Activated naive CD4-positive, alpha-beta T cell treated with anti-CD3 and anti-CD28 coated beads, Interleukin-2, amount 50 U/mL, for 16 hours (primary cell): Measurements from ENCODE around the gene CRYBA2.

ENCODE experiments used
- DNase-seq: peaks from one replicate; pipeline ENCODE4 v3.0.0-alpha.2; 2020

Gene CRYBA2, protein sequence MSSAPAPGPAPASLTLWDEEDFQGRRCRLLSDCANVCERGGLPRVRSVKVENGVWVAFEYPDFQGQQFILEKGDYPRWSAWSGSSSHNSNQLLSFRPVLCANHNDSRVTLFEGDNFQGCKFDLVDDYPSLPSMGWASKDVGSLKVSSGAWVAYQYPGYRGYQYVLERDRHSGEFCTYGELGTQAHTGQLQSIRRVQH

DNA sequence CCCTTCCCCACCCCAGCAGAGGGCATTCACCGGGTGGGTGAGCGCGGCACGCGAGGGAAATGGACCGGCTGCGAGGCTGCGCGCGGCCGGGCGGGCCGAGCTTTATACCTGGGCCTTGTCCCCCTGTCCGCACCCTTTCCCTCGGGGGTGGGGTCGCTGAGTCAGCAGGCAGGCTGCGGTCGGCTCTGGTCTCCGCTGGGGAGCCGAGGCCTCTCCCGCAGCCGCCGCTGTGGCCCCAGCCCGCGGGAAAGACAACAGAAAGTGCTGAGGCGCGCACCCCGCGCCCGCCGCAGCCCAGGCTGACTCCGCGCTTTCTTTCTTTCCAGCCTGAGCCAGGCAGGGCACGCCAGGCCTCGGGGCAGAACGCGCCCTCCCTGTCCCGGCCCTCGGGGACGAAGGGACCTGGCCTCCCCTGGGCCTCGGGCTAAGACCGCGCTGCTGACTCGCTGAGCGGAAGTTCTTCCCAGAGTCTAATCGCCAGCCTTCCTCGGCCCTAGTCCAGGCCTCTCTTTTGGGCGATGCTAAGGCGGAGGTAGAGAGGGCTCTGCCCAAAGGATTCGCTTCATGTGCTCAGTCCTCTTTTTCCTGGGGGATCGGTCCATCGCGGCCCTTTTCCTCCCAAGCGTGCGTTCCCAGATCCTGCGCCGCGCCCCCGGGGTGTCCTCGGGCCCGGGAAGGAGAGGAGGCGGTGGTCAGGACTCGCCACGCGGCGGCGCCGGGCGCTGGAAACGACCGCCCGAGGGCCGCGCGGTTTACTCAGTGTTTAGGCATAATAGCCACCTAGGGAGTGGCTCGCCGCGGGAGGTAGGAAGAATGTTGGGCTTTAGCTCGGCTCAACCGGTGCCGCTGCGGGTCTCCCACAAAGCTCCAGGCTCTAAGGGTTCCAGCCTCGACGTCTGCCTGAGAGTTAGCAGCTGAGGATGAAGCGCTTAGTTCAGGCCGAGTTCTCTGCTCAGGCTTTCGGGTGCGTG is at the start of gene CRYBA2:
Gene CRYBA2 (minus strand): TSS at position 78 of the 971 bp plus-strand sequence. CDS start 246 bp downstream, outside the sequence.
- no peak for DNase-seq

DNA sequence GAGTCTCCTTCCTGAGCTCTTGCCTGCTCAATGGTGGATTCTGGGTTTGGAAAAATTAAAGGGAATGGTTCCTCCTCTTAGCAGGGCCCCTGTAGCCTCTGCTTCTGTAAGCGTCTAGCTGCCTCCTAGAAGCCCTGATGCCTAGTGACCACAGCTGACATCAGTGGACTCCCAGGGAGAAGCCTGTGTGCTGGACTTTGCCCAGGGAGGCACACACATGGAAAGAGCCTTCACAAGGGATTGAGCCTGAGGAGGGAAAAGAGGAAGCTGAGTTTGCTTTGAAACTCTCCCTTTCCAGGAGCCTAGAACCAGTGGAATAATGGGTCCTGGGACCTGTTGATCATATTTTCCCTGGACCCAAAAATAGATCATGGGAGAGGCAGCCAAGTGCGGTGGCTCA is 49.5 kb upstream of the CRYBA2 start:
- DNase-seq, result no peak

DNA sequence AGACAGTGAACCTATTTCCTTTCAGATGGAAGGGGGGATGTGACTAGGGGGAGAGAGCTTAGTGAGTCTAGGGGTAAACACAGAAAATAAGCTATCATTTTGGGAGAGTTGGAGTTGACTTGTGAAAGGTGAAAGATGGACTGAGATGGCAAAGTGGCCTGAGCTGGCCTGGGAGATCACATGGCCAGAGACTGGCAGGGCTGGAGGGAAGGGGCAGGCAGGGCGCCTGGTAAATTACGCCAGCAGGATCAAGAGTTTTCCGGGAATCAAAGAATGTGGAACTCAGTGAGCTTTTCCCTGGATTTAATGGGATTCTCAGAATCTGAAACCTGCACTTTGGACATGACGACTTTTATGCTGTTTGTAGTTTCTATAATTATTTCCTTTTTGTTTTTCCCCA is 48.9 kb upstream of the CRYBA2 start:
- no peak for DNase-seq

DNA sequence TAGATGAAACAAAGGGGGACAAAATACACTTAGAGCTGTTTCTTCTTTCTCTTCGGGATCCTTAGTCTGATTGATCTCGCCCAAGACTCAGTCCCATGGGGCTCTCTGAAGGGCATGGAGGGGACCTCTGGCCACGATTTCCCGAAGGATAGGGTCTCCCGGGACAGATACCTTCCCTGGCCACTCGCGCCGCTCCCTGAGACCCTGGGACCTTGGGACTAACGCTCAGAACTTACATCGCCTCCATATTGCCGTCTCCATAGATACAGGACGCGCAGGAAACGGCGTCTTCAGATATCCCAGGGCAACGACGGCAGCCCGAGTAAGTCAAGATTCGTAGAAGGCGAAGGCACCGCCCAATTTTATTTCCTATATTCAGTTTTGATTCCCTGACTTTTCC is 48.0 kb upstream of the CRYBA2 start, which contains the start of gene CFAP65:
Gene CFAP65 (minus strand): TSS at position 265 of the 400 bp plus-strand sequence. CDS start 2,468 bp downstream, outside the sequence.
- DNase-seq, result peak; percentile 30

DNA sequence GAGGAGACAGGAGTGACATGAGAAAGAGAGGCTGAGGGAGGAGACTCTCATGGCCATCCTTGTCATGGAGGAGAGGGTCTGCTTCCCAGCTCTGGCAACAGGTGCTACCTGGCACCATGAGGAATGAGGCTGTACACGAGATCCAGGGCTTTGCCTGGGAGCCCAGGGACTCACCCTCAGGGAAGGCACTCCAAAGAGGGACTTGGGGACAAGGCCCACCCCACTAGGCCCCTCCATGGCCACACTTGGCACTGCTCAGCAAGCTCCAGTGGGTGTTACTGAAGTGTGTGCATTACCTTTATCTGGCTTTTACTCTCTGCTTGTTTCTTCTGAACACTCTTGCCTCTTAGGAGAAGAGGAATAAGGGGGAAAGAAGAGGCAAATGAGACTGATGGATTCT is 45.4 kb upstream of the CRYBA2 start:
- no peak for DNase-seq

DNA sequence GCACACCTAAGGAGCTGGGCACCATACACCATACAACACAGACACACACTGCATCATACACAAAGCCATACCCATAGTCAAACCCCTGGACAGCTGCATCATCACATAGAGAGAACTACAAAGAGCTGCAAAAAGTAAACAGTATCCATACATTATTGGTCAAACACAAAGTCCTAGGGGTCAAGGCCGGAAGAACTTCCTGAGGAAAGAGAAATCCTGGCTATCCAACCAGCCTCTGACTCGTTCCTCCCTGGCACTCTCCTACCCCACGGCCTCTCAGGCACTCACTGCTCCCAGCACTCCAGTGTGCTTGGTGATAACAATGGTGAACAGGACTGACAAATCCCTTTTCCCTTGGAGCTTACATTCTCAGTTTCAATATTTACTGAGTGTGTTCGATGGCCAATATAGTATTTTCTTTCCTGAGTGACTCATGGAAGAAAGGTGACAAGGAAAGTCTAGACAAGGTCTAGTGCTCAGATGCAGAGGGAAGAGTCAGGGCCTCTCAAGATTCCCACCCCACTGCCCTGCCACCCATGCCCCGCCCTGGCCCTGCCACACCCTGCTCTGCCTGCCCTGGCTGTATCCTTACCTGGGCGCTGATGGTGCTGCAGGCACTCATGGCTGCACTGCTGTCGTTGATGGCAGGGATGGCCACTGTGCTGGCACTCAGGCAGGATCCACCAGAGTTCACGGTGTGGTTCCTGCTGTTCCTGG is 44.7 kb upstream of the CRYBA2 start:
- DNase-seq, result no peak

DNA sequence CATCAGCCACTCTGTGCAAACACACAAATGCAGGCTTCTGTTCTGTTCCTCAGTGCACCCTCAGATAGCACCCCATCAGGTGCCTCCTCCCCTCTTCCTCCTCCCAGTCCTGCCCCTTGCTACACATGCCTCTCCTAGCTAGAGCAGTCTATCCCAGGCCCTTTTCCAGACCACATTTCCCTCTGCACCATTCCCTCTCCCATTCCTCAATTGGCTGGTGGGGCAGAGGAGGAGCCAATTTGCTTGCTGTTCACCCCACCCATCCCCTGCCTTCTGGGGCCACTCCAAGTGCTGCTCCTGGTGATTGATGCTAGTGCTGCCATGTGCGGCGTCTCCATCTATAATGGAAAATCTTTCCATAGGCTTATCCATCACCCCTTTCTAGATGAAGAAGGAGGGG is 42.7 kb upstream of the CRYBA2 start:
- no peak for DNase-seq

DNA sequence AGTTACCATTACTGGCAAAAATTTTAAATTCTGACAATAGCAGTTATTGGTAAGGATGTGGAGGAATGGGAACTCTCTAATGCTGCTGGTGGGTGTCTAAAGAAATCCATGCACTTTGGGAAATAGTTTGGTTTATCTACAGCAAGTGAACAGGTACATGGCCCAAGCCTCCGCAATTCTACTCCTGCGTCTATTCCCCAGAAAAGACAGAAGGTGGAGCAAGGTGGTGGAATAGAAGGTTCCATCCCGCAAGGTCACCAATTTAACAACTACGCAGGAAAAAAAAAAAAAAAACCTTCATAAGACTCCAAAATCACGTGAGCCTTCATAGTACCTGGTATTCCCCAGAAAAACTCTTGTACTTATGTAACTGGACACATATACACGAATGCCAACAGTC is 41.6 kb upstream of the CRYBA2 start:
- no peak for DNase-seq

DNA sequence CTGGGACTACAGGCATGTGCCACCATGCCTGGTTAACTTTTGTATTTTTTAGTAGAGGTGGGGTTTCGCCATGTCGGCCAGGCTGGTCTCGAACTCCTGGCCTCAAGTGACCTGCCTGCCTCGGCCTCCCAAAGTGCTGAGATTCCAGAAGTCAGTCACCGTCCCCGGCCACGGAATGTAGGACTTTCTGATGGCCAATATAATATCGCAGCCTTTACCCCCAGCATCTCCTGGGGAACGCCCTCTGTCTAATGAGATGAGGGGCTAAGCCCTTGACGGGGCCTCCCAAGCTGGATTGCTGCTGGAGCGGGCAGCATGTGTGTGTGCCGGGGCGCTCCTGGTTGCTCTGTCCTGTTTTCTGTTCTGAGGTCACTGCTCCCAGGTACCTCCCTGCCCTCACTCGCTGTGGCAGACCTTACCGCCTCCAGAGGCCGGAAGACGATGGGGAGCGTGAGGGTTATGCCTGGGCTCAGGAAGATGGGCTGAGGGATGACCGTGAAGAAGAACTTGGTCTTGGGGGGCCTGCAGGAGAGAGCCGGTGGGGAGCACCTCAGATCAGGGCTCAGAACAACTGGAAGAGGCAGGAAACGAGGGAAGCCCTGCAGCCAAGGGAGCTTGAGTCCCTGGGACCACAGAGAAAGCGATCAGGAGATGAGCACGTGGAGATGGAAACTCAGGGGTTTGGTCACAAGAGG is 39.0 kb upstream of the CRYBA2 start:
- DNase-seq, result no peak

DNA sequence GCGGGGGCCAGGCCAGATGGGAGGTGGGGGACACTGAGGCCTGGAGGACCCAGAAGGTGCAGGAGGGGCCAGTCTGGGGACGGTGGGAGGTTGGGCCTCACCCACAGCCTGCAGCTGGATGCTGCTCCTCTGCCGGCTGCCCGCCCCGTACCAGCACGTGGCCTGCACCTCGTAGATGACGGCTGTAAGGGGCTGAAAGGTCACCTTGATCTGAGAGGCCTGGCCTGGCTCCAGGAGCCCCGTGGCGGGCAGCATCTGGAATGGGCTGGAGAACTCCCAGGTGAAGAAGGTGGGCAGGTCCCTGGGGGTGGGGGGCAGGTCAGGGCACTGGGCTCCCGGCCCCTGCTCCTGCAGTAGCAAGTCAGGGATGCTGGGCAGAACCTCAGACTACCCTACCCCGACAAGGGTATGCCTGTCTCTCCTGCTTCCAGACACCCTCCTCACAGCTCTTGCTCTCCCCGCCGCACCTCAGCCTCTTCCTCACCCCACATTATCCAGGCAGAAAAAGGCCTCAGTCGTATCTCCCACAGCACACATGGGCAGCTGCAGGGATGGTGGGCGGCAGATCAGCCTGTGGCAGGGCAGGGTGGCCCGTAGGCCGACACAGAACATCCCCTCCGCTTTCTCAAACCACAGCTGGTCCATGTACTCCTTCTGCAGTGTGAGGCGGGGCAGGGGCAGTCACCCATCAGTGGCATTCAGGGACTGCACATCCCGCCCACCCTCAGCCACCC is 38.0 kb upstream of the CRYBA2 start:
- DNase-seq, result no peak

DNA sequence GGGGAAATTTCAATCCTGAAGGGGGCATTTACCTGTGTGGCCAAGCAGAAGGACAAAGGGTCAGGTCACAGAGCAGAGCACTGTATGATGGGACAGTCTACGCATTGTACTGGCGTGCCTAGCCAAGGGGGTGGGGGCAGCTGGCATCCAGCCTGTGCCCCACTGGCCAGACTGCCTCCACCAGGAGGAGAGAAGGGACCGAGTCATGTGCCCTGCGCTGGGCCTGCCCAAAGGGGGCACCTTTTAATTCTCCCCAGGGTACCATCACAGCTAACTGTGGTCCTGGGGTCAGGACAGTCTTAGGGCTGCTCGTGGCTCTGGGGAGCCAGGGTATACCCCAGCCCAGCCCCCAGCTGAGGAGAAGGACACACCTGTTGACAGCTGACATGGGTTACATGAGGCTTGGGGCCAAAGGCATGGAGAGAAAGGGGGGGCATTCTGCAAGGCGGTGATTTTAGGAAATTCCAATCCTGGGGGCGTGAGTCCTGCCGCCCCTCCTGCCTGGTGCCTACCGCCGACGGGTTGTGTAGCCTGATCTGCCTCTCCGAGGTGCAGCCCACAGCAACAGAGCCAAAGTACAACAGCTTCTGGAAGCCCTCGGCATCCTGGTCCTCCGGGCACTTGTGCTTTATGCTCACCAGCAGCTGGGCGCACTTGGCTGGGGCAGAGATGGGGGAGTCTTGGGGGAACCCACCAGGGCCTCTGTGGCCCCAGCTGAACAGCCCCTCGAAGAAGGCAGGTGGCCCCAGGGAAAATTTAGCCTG is 37.1 kb upstream of the CRYBA2 start:
- no peak for DNase-seq

DNA sequence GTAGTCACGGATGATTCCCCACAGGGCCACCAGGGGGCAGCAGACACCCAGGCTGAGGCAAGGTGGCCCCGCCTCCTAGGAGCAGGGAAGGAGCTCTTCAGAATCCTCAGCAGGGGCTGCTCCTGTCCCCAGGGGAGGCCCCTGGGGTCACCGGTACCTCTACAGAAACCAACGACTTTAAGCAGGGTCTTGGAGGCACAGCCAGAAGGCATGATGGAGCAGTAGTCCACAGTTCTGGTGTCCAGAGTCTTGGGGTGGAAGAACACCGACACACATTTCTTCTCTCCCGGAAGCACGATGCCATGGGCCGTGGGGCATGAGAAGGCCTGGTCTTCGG is 36.6 kb upstream of the CRYBA2 start:
- peak; percentile 75 for DNase-seq

DNA sequence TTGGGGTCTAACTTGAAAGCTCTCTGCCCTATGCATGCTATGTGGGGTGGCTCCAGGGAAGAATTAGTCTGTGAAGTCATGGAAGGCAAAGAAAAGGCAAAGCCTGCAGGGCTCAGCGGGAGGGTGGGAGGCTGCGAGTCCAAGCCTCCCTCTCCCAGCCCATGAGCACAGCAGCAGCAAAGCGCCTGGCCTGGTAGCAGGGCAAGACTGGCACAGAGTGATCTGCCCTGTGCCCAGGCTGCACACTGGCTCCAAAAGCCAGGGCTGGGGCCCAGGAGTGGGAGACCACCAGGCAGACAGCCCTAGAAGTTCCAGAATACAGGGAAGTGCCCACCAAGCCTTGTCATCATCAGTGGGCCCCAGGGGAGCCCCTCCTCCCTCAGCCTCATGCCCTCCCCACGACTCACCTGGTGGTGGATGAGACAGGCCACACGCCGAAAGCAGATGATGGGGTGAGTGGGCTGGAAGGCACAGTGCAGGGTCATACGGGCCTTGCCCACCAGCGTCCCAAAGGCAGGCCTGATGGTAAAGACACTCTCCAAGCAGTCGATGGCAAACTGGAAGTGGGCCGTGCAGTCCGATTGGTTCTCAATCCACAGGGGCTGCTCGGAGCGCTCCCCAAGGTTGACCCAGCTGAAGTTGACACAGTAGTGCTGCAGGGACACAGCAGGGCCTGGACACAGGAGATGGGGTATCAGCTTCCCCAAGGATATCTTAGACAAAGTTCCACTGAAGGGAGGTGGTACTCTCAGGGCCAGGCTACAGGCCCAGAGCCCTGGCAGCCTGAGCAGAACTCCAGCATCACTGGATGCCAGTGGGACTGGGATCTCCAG is 36.0 kb upstream of the CRYBA2 start:
- no peak for DNase-seq

DNA sequence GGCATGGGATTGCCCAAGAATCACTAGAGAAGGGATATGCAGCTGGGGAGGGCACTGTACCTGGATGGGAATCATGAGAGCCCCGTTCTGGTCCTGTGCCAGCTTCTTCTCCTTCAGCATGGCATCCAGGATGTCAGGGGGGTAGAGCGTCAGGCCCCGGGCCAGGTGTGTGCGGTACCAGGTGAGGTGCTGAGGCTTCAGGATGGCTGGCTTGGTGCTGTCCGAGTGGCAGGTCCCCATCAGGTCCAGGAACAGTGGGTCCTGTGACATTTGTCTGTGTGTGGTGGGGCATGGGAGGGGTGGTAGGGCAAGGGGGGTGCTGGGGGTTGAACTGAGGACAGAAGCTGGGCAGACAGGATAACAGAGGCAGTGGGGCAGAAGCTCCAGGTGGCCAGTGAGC is 34.9 kb upstream of the CRYBA2 start:
- DNase-seq, result no peak

DNA sequence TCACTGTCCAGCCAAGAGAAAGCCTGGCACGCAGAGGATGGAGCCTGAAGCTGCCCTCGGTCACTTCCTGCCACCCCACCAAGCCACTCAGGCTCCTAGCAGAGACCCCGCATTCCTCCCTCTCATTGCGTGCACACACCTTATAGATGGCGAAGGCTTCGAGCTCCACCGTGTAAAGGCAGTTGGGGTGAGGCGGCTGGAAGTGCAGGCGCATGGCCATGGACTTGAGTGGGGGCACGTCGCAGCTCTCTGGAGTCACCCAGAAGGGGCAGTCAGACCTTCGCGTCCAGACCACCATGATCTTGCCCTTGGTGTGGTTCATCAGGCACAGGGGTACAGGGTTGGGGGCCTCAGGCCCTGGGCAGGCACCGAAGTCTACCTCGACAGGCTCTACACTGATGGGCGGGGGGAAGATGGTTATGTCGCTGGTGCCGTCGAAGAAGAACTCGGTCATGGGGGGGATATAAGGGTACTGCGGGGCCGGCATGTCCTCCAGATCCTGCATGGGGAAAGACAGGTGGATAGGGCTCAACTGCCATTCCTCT is 34.4 kb upstream of the CRYBA2 start:
- no peak for DNase-seq

DNA sequence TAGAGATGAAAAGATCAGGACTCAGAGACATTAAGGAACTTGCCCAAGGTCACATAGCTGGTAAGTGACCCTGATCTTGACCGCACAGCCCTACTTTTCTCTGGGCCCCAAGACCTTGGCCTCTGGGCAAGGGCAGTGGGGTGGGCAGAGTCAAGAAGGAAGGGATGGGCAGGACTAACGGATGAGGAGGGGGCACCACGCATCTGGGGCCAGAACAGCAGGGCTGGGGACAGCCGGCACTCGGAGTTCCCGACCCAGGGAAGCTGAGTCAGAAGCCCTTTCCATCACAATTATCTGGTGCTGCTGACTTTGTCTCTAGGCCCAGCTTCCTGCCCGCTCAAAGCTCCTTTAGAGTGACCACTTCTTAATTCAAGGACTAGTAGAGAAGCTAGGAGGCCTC is 33.7 kb upstream of the CRYBA2 start:
- no peak for DNase-seq

DNA sequence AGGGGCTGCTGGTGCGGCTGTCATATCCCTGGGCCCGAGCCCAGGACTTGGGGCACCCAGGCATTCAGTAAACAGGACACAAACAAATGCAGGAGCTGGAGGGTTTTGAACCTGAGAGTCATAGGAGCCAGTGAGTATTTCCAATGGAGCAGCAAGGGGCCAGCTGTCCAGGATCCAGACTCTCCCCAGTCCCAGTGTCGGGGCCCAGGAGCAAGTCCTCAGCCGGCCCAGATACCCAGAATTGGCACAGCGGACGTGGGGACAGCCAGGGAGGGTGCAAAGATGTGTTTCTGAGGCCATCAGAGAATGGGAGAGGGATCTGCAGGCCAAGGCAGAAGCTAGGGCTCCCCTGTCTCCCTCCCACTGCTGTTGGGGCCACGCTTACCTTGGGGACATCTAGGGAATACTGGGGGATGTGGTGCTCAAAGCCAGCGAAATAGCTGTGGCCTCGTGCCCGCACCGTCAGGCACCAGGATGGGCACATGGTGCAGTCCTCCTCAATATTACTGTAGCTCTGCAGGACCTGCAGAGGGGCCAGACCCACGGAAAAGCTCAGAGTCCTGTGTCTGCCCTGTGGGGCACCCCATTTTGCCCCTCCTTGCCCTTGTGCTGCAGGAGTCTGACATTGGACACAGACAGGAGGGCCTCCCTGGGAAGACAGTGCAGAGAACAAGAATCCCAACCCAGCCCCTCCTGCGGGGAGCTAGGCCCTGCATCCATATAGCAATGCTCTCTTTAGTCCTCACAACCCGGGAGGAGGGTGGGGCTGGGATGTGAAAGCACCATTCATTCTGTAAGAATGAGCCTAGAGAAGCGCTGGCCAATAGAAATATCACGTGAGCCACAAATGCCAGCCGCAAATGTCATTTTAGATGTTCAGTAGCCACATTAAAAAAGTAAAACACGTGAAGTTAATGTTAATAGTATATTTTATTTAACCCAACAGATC is 32.7 kb upstream of the CRYBA2 start:
- no peak for DNase-seq

DNA sequence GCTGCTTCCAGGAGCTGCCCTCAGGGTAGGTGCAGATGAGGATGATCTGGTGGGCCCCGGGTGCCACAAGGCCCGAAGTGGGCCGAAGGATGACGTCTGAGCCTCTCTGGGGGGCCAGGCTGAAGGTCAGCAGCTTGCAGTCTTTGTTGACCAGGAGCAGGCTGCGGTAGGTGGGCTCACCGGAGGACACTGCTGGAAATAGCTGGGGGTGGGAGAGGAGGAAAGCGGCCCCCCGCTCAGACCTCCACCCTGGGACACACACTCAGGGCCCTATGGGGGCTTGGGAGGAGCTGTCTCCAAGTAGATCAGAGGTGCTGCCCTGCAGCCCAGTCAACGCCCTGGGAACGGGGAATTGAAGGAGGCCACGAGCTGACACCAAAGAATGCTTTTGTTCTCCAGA is 30.8 kb upstream of the CRYBA2 start:
- no peak for DNase-seq

DNA sequence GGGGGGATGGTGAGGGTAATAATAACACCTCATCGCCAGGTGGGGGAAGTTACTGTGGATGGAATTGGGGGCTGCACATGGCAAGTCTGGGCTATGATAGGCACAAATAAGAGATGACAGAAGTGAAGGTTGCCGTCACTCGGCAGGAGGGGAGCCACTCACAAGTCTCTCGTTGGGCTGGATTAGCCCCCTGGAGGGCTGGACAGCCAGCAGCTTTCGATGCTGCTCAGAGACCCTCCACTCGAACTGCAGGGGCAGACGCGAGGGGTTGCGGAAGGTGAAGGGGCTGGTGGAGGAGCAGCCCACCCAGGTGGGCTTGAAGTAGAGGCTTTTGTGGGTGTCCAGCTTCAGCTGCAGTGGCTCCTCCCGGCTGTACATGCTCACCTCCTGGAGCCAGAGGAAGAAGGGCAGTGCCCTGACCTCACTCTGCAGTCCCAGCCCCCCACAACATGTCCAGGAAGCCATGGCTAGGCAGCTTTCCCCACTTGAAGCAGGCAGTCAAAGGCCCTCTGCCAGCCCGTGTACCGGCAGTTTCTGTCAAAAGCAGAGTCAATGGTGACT is 29.9 kb upstream of the CRYBA2 start:
- DNase-seq, result no peak
